AG10803 (cell line): ENCODE data around the gene SPATS1.

ENCODE experiments used
- DNase-seq: peaks from one replicate; pipeline ENCODE4 v3.0.0; 2010; ENCODE audit warnings: low read depth
- H3K4me3 ChIP-seq: 2 replicates; pipeline ENCODE4 v1.5.1; 2011; ENCODE audit warnings: mild to moderate bottlenecking, low read length, control low read depth
- TF ChIP-seq, protein P1 (sequence below): conservative IDR thresholded peaks from 2 replicates; pipeline ENCODE4 v1.5.1; 2011; ENCODE audit warnings: mild to moderate bottlenecking, low read length, control low read depth, inconsistent platforms

Gene SPATS1

DNA sequence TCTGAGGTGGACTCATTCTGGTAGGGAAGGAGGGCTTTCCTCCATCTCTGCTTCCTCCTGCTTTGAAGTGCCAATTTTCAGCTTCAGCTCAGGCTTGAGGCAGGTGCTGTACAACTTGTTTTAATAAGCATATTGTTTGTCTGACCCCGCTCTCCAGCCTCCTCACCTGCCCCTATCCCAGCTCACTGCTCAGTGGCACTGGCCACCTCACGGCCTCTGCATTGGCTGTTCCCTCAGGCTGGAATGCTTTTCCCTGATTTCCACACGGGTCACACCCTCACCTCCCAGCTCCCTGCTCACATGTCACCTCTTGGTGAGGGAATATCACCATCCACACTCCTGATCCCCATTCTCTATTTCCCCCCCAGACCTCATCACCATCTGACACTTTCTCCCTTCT lies 43.6 kb upstream of the SPATS1 start:
- H3K4me3 ChIP-seq: no peak overlapping the region
- TF ChIP-seq, protein P1, sequence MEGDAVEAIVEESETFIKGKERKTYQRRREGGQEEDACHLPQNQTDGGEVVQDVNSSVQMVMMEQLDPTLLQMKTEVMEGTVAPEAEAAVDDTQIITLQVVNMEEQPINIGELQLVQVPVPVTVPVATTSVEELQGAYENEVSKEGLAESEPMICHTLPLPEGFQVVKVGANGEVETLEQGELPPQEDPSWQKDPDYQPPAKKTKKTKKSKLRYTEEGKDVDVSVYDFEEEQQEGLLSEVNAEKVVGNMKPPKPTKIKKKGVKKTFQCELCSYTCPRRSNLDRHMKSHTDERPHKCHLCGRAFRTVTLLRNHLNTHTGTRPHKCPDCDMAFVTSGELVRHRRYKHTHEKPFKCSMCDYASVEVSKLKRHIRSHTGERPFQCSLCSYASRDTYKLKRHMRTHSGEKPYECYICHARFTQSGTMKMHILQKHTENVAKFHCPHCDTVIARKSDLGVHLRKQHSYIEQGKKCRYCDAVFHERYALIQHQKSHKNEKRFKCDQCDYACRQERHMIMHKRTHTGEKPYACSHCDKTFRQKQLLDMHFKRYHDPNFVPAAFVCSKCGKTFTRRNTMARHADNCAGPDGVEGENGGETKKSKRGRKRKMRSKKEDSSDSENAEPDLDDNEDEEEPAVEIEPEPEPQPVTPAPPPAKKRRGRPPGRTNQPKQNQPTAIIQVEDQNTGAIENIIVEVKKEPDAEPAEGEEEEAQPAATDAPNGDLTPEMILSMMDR: no peak
- DNase-seq: no peak

DNA sequence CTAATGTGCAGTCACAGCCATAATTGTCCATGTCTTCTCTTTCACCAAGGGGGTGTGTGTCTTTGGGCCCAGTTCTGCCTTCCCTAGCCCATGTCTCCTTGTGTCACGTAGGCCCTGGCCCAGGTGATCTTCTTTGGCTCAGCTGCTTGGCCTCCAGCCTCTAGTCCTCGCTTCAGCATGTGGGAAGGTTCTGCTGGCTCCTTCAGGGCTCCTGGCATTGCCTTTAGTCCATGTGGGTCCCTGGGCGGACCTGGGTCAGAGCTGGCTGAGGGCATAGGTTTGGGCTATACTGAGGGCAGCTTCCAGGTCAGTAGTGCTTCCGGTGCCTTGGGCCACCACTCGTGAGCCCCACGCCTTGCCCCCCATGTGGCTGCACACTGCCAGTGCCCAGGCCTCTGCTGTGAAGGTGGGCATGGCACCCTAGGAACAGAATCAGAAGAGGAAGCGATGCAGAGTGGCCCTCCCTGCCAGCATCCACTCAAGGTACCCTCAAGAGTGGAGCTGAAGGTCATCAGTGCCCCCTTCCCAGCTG lies 42.1 kb upstream of the SPATS1 start:
- TF ChIP-seq, protein P1: no peak

DNA sequence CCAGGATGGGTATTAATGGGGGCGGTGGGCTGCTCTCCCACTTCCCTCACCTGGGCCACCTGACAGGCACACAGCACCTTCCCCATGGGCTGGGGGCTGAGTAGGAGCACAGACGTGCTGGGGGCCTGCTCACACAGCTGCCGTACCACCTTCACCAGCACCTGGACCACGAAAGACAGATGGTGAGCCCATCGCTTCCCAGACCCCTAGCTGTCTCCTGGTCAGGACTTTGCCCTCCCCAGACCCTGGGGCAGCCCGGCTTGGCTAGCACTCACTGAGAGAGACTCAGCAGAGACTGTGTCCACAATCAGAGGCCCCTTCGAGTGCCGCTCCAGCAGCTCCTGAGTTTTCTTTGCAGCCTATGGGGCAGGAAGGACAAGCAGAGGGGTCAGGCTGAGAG lies 41.3 kb upstream of the SPATS1 start:
- DNase-seq: no peak
- H3K4me3 ChIP-seq: no peak overlapping the region
- TF ChIP-seq, protein P1: no peak

More for the DNA sequence above, 42.1 kb upstream of the SPATS1 start:
- no peak overlapping the region for H3K4me3 ChIP-seq
- DNase-seq: no peak

DNA sequence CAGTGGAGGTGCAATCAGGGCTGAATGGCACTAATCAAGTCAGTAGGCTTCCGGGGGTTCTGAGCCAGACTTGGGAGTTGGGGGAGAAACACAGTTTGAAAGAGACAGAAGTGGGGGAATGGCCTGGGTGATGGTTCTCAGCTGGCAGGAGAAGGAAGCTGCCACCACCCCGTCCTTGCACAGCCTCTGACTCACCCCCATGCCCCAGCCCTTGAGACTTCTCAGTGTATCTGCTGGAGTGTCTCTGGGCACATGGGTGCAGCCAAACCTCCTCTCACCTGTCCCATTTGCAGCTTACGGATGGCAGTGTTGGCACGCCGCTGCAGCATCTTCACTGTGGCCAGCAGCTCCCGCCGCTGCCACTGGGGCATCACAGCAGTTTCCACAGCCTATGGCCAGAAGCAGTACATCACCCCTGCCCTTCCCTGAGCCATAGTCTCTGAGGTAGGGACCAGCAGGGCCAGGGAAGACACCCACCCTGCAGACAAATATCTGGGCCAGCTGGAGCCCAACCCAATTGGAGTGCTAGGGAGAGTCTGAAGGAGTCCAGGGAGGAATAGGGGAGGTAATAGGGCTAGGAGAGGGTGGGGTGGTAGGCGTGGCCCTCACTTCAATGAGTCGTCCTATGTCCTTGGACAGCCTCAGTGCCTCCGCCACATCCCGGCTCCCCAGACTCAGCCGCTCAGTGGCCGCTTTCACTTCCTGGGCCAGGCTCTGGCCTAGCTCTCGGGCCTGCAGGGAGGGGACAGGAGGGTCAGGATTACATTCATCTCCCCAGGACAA lies 40.5 kb upstream of the SPATS1 start:
- no peak overlapping the region for H3K4me3 ChIP-seq
- TF ChIP-seq, protein P1: no peak
- no peak for DNase-seq

DNA sequence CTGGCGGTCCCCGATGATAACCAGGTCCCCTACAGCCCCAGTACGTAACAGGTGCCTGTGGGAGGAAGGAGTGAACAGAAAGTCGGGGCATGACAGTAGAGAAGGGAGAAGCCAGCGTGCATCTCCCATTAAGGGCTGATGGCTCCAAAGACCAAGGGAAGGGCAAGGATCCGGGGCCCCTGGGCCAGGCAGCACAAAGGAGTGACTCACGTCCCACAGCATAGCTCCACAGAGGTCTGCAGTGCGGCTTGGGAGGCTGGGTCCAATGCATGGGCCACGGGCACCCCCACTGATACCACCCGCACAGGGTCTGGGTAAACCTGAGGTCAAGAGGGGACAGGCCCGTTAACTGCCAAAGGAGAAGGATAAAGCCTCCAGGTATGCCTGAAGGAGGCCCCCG lies 39.6 kb upstream of the SPATS1 start:
- TF ChIP-seq, protein P1: no peak
- no peak overlapping the region for H3K4me3 ChIP-seq
- no peak for DNase-seq

DNA sequence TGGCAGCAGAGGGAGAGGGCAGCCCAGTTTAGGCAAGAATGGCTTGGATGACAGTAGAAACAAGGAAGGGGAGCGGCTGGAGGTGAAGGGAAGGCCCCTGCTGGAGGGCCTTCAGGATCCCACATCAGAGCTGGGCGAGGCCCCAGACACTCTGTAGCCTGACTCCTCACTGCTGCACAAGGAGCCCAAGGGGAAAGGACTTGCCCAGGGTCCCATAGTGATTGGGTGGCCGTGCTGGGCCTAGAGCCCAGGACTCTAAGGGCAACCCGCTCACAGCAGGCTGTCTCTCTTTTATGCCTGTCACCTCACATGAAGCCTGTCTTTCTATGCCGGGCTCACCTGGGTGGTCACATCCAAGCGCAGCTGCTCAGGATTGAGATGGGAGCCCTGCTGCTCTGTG lies 38.6 kb upstream of the SPATS1 start:
- no peak overlapping the region for H3K4me3 ChIP-seq
- TF ChIP-seq, protein P1: no peak
- no peak for DNase-seq
